H1 (cell line): Measurements from ENCODE around the gene WDR75. TPM values are rescaled to one million over a fixed set of nuclear protein-coding genes. Genes with fewer than 3 reads are reported as not detected.
A peak's percentile ranks its signal among the peaks of the same experiment; 100 is the strongest.

ENCODE experiments used
- CTCF ChIA-PET: fragments of 300-600 bp; sonication (Branson Sonifier 250); formaldehyde crosslinking; loops from one replicate; lab custom pipeline; 2021; ENCODE audit not compliant: partially characterized antibody; lab: Charles Lee
- POLR2A ChIA-PET: fragments of 300-600 bp; sonication (Branson Sonifier 250); formaldehyde crosslinking; loops from one replicate; lab custom pipeline; 2021; ENCODE audit warnings: inconsistent platforms; ENCODE audit not compliant: partially characterized antibody; lab: Charles Lee
- DNase-seq, 2 experiments: peaks; one replicate each; pipeline versions ENCODE4 v3.0.0 to v3.0.0-alpha.2; 2010 to 2022; ENCODE audit warnings: low spot score in 2 of 2, low read depth in 1 of 2, mixed read lengths in 1 of 2
- FAIRE-seq: peaks from 2 replicates; lab custom pipeline; 2011; peaks lifted over from hg19 to GRCh38; lab: Jason Lieb, UNC
- H2AFZ ChIP-seq: 2 replicates; pipeline ENCODE4 v1.8.1; 2012; ENCODE audit warnings: low read length, inconsistent platforms
- H2AK5ac ChIP-seq: 2 replicates; pipeline ENCODE4 v1.6.1; 2013; ENCODE audit warnings: low read depth, low read length
- H2BK120ac ChIP-seq: replicated peaks from 2 replicates; pipeline ENCODE3; 2013; ENCODE audit warnings: low read depth, low read length, inconsistent platforms
- H2BK12ac ChIP-seq: 2 replicates; pipeline ENCODE4 v1.6.1; 2013; ENCODE audit warnings: low read depth, low read length
- H2BK15ac ChIP-seq: 2 replicates; pipeline ENCODE4 v1.6.1; 2013; ENCODE audit warnings: low read length
- H2BK20ac ChIP-seq: 2 replicates; pipeline ENCODE4 v1.6.1; 2013; ENCODE audit warnings: low read length
- H2BK5ac ChIP-seq: 2 replicates; pipeline ENCODE4 v1.6.1; 2013; ENCODE audit warnings: low read depth, low read length
- H3K14ac ChIP-seq: 2 replicates; pipeline ENCODE4 v1.6.1; 2013; ENCODE audit warnings: inconsistent platforms; ENCODE audit not compliant: insufficient read length
- H3K18ac ChIP-seq: 2 replicates; pipeline ENCODE4 v1.6.1; 2013; ENCODE audit warnings: low read length; ENCODE audit errors: extremely low read depth
- H3K23ac ChIP-seq: 2 replicates; pipeline ENCODE4 v1.6.1; 2013; ENCODE audit warnings: inconsistent platforms; ENCODE audit not compliant: insufficient read length
- H3K23me2 ChIP-seq: 2 replicates; pipeline ENCODE4 v1.6.1; 2013; ENCODE audit warnings: low read depth, low read length
- H3K27ac ChIP-seq: 2 replicates; pipeline ENCODE4 v1.6.1; 2011; ENCODE audit warnings: low read depth, low read length, inconsistent platforms
- H3K27me3 ChIP-seq, 4 experiments: replicated peaks in 1 of 4; 1 replicate in 1 of 4; 2 replicates in 3 of 4; pipeline versions ENCODE4 v1.6.1 to v1.8.1; 2011 to 2013; ENCODE audit warnings: low read length in 3 of 4, mild to moderate bottlenecking in 3 of 4, inconsistent platforms in 2 of 4, mixed read lengths in 2 of 4, moderate library complexity in 1 of 4; ENCODE audit not compliant: control insufficient read depth in 3 of 4, insufficient read depth in 3 of 4; ENCODE audit errors: extremely low read depth in 1 of 4
- H3K36me3 ChIP-seq, 4 experiments: 2 replicates each; pipeline versions ENCODE4 v1.6.1 to v1.8.1; 2011 to 2013; ENCODE audit warnings: mild to moderate bottlenecking in 4 of 4, low read length in 3 of 4, moderate library complexity in 2 of 4, control low read depth in 1 of 4, inconsistent platforms in 1 of 4; ENCODE audit not compliant: insufficient read depth in 4 of 4, control insufficient read depth in 2 of 4
- H3K4ac ChIP-seq: replicated peaks from 2 replicates; pipeline ENCODE3; 2013; ENCODE audit warnings: low read length, low read depth, mixed read lengths, inconsistent platforms; ENCODE audit not compliant: insufficient read length
- H3K4me1 ChIP-seq, 4 experiments: replicated peaks in 1 of 4; 1 replicate in 1 of 4; 2 replicates in 3 of 4; pipeline versions ENCODE4 v1.6.1 to v1.8.1; 2011 to 2013; ENCODE audit warnings: low read length in 3 of 4, inconsistent platforms in 2 of 4, mixed read lengths in 1 of 4; ENCODE audit not compliant: insufficient read depth in 4 of 4, control insufficient read depth in 3 of 4
- H3K4me2 ChIP-seq, 2 experiments: 2 replicates each; pipeline versions ENCODE4 v1.6.1 to v1.8.1; 2011 to 2013; ENCODE audit warnings: low read depth in 2 of 2, low read length in 2 of 2, control low read depth in 1 of 2, inconsistent platforms in 1 of 2, mild to moderate bottlenecking in 1 of 2; ENCODE audit not compliant: insufficient read depth in 1 of 2
- H3K4me3 ChIP-seq, 4 experiments: fragments of 200-600, 300-600 bp in 1 of 4; sonication (generic), shearing (Covaris generic), sonication (Bioruptor Twin) in 1 of 4; 2 replicates each; pipeline versions ENCODE4 v1.5.1 to v1.8.1; 2011 to 2016; ENCODE audit warnings: low read length in 4 of 4, low read depth in 3 of 4, control low read depth in 2 of 4, inconsistent platforms in 2 of 4, mild to moderate bottlenecking in 2 of 4, mixed read lengths in 1 of 4, moderate library complexity in 1 of 4; ENCODE audit not compliant: insufficient read depth in 2 of 4; ENCODE audit errors: extremely low read depth in 1 of 4
- H3K56ac ChIP-seq: replicated peaks from 2 replicates; pipeline ENCODE3; 2013; ENCODE audit warnings: low read depth, mild to moderate bottlenecking, mixed read lengths, low read length, inconsistent platforms; ENCODE audit not compliant: insufficient read length
- H3K79me1 ChIP-seq: 2 replicates; pipeline ENCODE4 v1.6.1; 2013; ENCODE audit warnings: low read depth, low read length, control low read depth
- H3K79me2 ChIP-seq, 2 experiments: 2 replicates each; pipeline versions ENCODE4 v1.6.1 to v1.8.1; 2012 to 2013; ENCODE audit warnings: low read length in 2 of 2, mild to moderate bottlenecking in 2 of 2, inconsistent platforms in 1 of 2; ENCODE audit not compliant: insufficient read depth in 2 of 2, control insufficient read depth in 1 of 2
- H3K9ac ChIP-seq, 4 experiments: replicated peaks in 1 of 4; 1 replicate in 1 of 4; 2 replicates in 3 of 4; pipeline versions ENCODE4 v1.6.1 to v1.8.1; 2011 to 2013; ENCODE audit warnings: low read depth in 3 of 4, low read length in 3 of 4, control low read depth in 2 of 4, mild to moderate bottlenecking in 2 of 4, moderate library complexity in 2 of 4, inconsistent platforms in 1 of 4; ENCODE audit errors: extremely low read depth in 1 of 4
- H3K9me3 ChIP-seq, 2 experiments: 2 replicates each; pipeline versions ENCODE4 v1.6.1 to v1.8.1; 2012 to 2013; ENCODE audit warnings: mild to moderate bottlenecking in 2 of 2, moderate library complexity in 2 of 2, control low read depth in 1 of 2, inconsistent platforms in 1 of 2, low read depth in 1 of 2, low read length in 1 of 2, mixed read lengths in 1 of 2; ENCODE audit not compliant: insufficient read depth in 2 of 2
- H4K20me1 ChIP-seq, 2 experiments: replicated peaks in 1 of 2; 2 replicates each; pipeline versions ENCODE3 to v1.8.1; 2011 to 2013; ENCODE audit warnings: inconsistent platforms in 2 of 2, low read length in 2 of 2, mild to moderate bottlenecking in 1 of 2; ENCODE audit not compliant: insufficient read depth in 2 of 2, control insufficient read depth in 1 of 2
- H4K5ac ChIP-seq: 2 replicates; pipeline ENCODE4 v1.6.1; 2013; ENCODE audit warnings: low read length, low read depth, mixed read lengths, inconsistent platforms; ENCODE audit not compliant: insufficient read length
- H4K8ac ChIP-seq: 2 replicates; pipeline ENCODE4 v1.8.0; 2013; ENCODE audit warnings: mild to moderate bottlenecking, moderate library complexity, low read length, inconsistent platforms; ENCODE audit not compliant: insufficient read depth; ENCODE audit errors: extremely low read depth
- H4K91ac ChIP-seq: replicated peaks from 2 replicates; pipeline ENCODE3; 2013; ENCODE audit warnings: low read length, mixed read lengths, inconsistent platforms; ENCODE audit not compliant: insufficient read length
- ATF3 ChIP-seq: IDR thresholded peaks from 2 replicates; pipeline ENCODE4 v1.6.1; 2011; ENCODE audit warnings: low read depth, mild to moderate bottlenecking, low read length; ENCODE audit not compliant: insufficient read depth
- BACH1 ChIP-seq: IDR thresholded peaks from 2 replicates; pipeline ENCODE4 v1.6.1; 2012; ENCODE audit warnings: low read length, improper control_type of control experiment
- CREB1 ChIP-seq: IDR thresholded peaks from 2 replicates; pipeline ENCODE4 v1.6.1; 2012; ENCODE audit warnings: inconsistent platforms
- CTBP2 ChIP-seq: IDR thresholded peaks from 2 replicates; pipeline ENCODE4 v1.7.0; 2011; ENCODE audit warnings: borderline replicate concordance, mild to moderate bottlenecking, moderate library complexity, mixed read lengths, low read length; ENCODE audit not compliant: insufficient read depth, insufficient read length
- EGR1 ChIP-seq: IDR thresholded peaks from 2 replicates; pipeline ENCODE4 v1.6.1; 2011; ENCODE audit warnings: low read depth, low read length, borderline replicate concordance
- HDAC2 ChIP-seq, 2 experiments: fragments of 300-600 bp in 1 of 2; sonication (generic) in 1 of 2; IDR thresholded peaks; 2 replicates each; pipeline ENCODE4 v1.6.1; 2011 to 2012; ENCODE audit warnings: low read depth in 2 of 2, low read length in 2 of 2, mild to moderate bottlenecking in 2 of 2, moderate library complexity in 2 of 2, borderline replicate concordance in 1 of 2, inconsistent platforms in 1 of 2
- KDM1A ChIP-seq: fragments of 200-600, 300-600 bp; sonication (generic); IDR thresholded peaks from 2 replicates; pipeline ENCODE4 v1.7.1; 2016; ENCODE audit warnings: mild to moderate bottlenecking, low read length, borderline replicate concordance
- KDM4A ChIP-seq: IDR thresholded peaks from one replicate; pipeline ENCODE4 v1.7.1; 2012; ENCODE audit warnings: low read depth, mild to moderate bottlenecking, moderate library complexity, low read length, inconsistent platforms; ENCODE audit not compliant: severe bottlenecking
- KDM5A ChIP-seq: fragments of 200-600 bp; IDR thresholded peaks from 2 replicates; pipeline ENCODE4 v1.7.1; 2012; ENCODE audit warnings: mild to moderate bottlenecking, low read length, inconsistent platforms, mixed read lengths
- NRF1 ChIP-seq: IDR thresholded peaks from 2 replicates; pipeline ENCODE4 v1.6.1; 2011; ENCODE audit warnings: mild to moderate bottlenecking, low read depth, low read length, improper control_type of control experiment
- RXRA ChIP-seq: IDR thresholded peaks from 2 replicates; pipeline ENCODE4 v1.6.1; 2011; ENCODE audit warnings: low read depth, mild to moderate bottlenecking, low read length, moderate library complexity; ENCODE audit not compliant: insufficient read depth
- SIX5 ChIP-seq: IDR thresholded peaks from 2 replicates; pipeline ENCODE4 v1.6.1; 2011; ENCODE audit warnings: mild to moderate bottlenecking, low read depth, low read length
- TAF1 ChIP-seq: IDR thresholded peaks from 2 replicates; pipeline ENCODE4 v1.6.1; 2011; ENCODE audit warnings: mild to moderate bottlenecking, low read depth, low read length
- WGBS, 2 experiments: shearing (Covaris generic) in 1 of 2; methylation state at CpG; one replicate each; pipeline versions ENCODE4 v1.1.6 to v1.1.7; 2013 to 2015; ENCODE audit warnings: low lambda C conversion rate in 2 of 2, mixed read lengths in 2 of 2, inconsistent platforms in 1 of 2, low coverage in 1 of 2, missing lambda C conversion rate in 1 of 2; ENCODE audit not compliant: insufficient replicate concordance in 2 of 2, insufficient coverage in 1 of 2, insufficient read length in 1 of 2; ENCODE audit errors: extremely low coverage in 1 of 2, missing lambda C conversion rate in 1 of 2; 5-methylcytosine and 5-hydroxymethylcytosine counted together
- polyA plus RNA-seq, 7 experiments: library from polyadenylated mRNA; depleted of rRNA in 3 of 7; stranded (reverse) in 5 of 7; unstranded in 2 of 7; fragments of >200 nt in 5 of 7; fragments of 200-250 nt in 2 of 7; gene quantifications; 1 replicate in 5 of 7; 2 replicates in 1 of 7; 4 replicates in 1 of 7; pipeline versions ENCODE4 v1.2.1 to v1.2.3, GENCODE V29; 2011 to 2013; ENCODE audit warnings: missing spikeins in 2 of 7, mixed read lengths in 2 of 7
- total RNA-seq: library from RNA; stranded (reverse); fragmentation: NEBNext Ultra II Directional; extraction: Animal tissue kit (Norgen Biotek cat#: 25700); gene quantifications from 2 replicates; pipeline ENCODE4 v1.2.1, GENCODE V29; 2021

The WDR75 gene
- total and polyA plus RNA-seq, 2 of the 8 experiments (the other 6 are each of a cell fraction or from before 2014, with no cell fraction given) = 26.9 to 77.1 TPM

- Histone ChIP-seq H2AK5ac (no peak overlapping the region), H3K4me2 (no peak overlapping the region), H2BK5ac (no peak overlapping the region), H2BK20ac (no peak overlapping the region), H3K23ac (no peak overlapping the region), H3K79me1 (no peaks in the 10 kb centered on the region), H4K8ac (no peak overlapping the region), H3K56ac (no peak overlapping the region), H3K79me2 (no peaks in the 10 kb centered on the region), H3K4me3 (no peak overlapping the region), H3K4ac (no peak overlapping the region), H3K27me3 (no peaks in the 10 kb centered on the region), H3K27ac (no peak overlapping the region), H3K23me2 (no peaks in the 10 kb centered on the region), H2BK15ac (no peak overlapping the region), H2BK120ac (no peak overlapping the region), H3K9ac (no peak overlapping the region), H4K20me1 (no peaks in the 10 kb centered on the region), H2BK12ac (no peak overlapping the region), H2AFZ (peak overlapping the region; percentile 93; the same call in 1 of the 2 replicates), H3K14ac (no peak overlapping the region), H4K91ac (no peak overlapping the region), H3K18ac (no peak overlapping the region), H3K9me3 (no peaks in the 10 kb centered on the region), H3K36me3 (no peaks in the 10 kb centered on the region), H3K4me1 (no peaks in the 10 kb centered on the region), H4K5ac (no peak overlapping the region)
- WGBS, 2 experiments = 97% methylated on average over 1 of the region's 1 CpG; no CpG with 5 or more reads in 1 of the 2 experiments
- POLR2A ChIA-PET = no interaction called here
- CTCF ChIA-PET = interaction anchor here (0.8 to 1.7 kb wide), 5 partner anchors 13 to 423 kb away, joined by 3 to 10 read pairs (median 5); no protein-coding TSS in a partner anchor
- no peak for FAIRE-seq
- DNase-seq = no peak
- no peak for TF ChIP-seq TAF1
- no peak for TF ChIP-seq KDM4A
- TF ChIP-seq CTBP2 = no peak
- no peak for TF ChIP-seq EGR1
- no peak for TF ChIP-seq SIX5
- TF ChIP-seq NRF1 = no peak
- no peak for TF ChIP-seq RXRA
- no peak for TF ChIP-seq BACH1
- TF ChIP-seq KDM5A = no peak
- TF ChIP-seq KDM1A = no peak
- no peak for TF ChIP-seq CREB1
- no peak for TF ChIP-seq ATF3
- no peak for TF ChIP-seq HDAC2 (IDR thresholded peaks at IDR 0.05; ENCODE audit: borderline replicate concordance in 1 of 2, low read depth in 2 of 2, low read length in 2 of 2)
Measured at GRCh38 chr2:189406586-189407233, 34.6 kb upstream of the WDR75 start.
